Gastroesophageal sphincter (tissue), 4 donors: ENCODE data around the gene PLEKHG2. TPM values are rescaled to one million over a fixed set of nuclear protein-coding genes. Genes with fewer than 3 reads are reported as not detected.

Experiments
- ATAC-seq: fragments of 150-250 bp; one replicate; pipeline ENCODE4 v1.9.1; 2016; ENCODE audit warnings: mild to moderate bottlenecking, moderate library complexity
- H3K27ac ChIP-seq, 4 donors: fragments of 200-600 bp; sonication (generic) in 3 of 4; 1 replicate in 3 of 4; 2 replicates in 1 of 4; pipeline ENCODE4 v1.5.1; 2016 to 2019
- H3K27me3 ChIP-seq: fragments of 200-600 bp; sonication (generic); one replicate; pipeline ENCODE4 v1.5.1; 2019
- H3K36me3 ChIP-seq, 2 donors: fragments of 200-600 bp; sonication (generic); one replicate each; pipeline ENCODE4 v1.5.1; 2019; ENCODE audit warnings: control low read depth in 1 of 2
- H3K4me1 ChIP-seq, 3 donors: fragments of 200-600 bp; sonication (generic); 1 replicate in 2 of 3; 2 replicates in 1 of 3; pipeline ENCODE4 v1.5.1; 2016 to 2019; ENCODE audit warnings: control low read depth in 2 of 3
- H3K4me3 ChIP-seq, 2 donors: fragments of 200-600 bp; sonication (generic); one replicate each; pipeline ENCODE4 v1.5.1; 2019; ENCODE audit warnings: mild to moderate bottlenecking in 1 of 2, moderate library complexity in 1 of 2
- H3K9me3 ChIP-seq, 3 donors: fragments of 200-600 bp; sonication (generic); one replicate each; pipeline ENCODE4 v1.5.1; 2017 to 2019; ENCODE audit warnings: control low read depth in 2 of 3
- CTCF ChIP-seq, 4 experiments: fragments of 200-600 bp in 2 of 4; fragments of 450-650 bp in 2 of 4; sonication (generic) in 1 of 4; IDR thresholded peaks; one replicate each; pipeline ENCODE4 v1.5.1; 2017 to 2019; ENCODE audit warnings: antibody characterized with exemption in 4 of 4, mild to moderate bottlenecking in 2 of 4, moderate library complexity in 2 of 4
- EP300 ChIP-seq: sonication (generic); formaldehyde crosslinking; IDR thresholded peaks from one replicate; pipeline ENCODE4 v1.6.1; 2017; ENCODE audit warnings: antibody characterized with exemption, mild to moderate bottlenecking
- POLR2A ChIP-seq, 2 donors: fragments of 450-650 bp; IDR thresholded peaks; one replicate each; pipeline ENCODE4 v1.6.1; 2017; ENCODE audit warnings: antibody characterized with exemption in 2 of 2, mild to moderate bottlenecking in 2 of 2, moderate library complexity in 1 of 2
- POLR2AphosphoS5 ChIP-seq: sonication (generic); formaldehyde crosslinking; IDR thresholded peaks from one replicate; pipeline ENCODE4 v1.6.1; 2017; ENCODE audit warnings: antibody characterized with exemption
- WGBS, 2 donors: methylation state at CpG; one replicate each; pipeline ENCODE4 v1.1.5; 2018; ENCODE audit warnings: low coverage in 1 of 2; 5-methylcytosine and 5-hydroxymethylcytosine counted together
- total RNA-seq, 4 donors: library from RNA; depleted of rRNA; stranded (reverse); fragments of >200 nt; gene quantifications; one replicate each; pipeline ENCODE4 v1.1.0, GENCODE V29; 2016

PLEKHG2 gene
- total RNA-seq, 4 donors from 2014 or later: 19.5 to 35.3 (median 23.4) TPM

GRCh38 chr19:39470724-39471339, 58.4 kb downstream of the PLEKHG2 start:
- no peak overlapping the region for H3K27ac ChIP-seq
- no peaks in the 10 kb centered on the region for H3K27me3 ChIP-seq
- TF ChIP-seq EP300 (no peak), POLR2A (IDR thresholded peaks at IDR 0.05) (no peak), CTCF (IDR thresholded peaks at IDR 0.05) (no peak), POLR2AphosphoS5 (no peak)
- ATAC-seq: no peak
- no peaks in the 10 kb centered on the region for H3K9me3 ChIP-seq
- peaks cover 0 to 100% of the 10 kb centered on the region in 2 donors for H3K36me3 ChIP-seq
- H3K4me1 ChIP-seq: no peaks in the 10 kb centered on the region
- 88% methylated on average over 3 of the region's 7 CpGs; no CpG with 5 or more reads in 1 of the 2 donors for WGBS, 2 donors
- H3K4me3 ChIP-seq: no peak overlapping the region

GRCh38 chr19:39471756-39472536, 59.5 kb downstream of the PLEKHG2 start:
- 81 to 85% methylated on average over 2 to 3 of the region's 8 CpGs for WGBS, 2 donors
- ATAC-seq: no peak
- Histone ChIP-seq H3K27ac (no peak overlapping the region), H3K36me3 (peaks cover 0 to 100% of the 10 kb centered on the region in 2 donors), H3K4me1 (no peaks in the 10 kb centered on the region), H3K4me3 (no peak overlapping the region), H3K27me3 (no peaks in the 10 kb centered on the region), H3K9me3 (no peaks in the 10 kb centered on the region)
- TF ChIP-seq POLR2A (IDR thresholded peaks at IDR 0.05) (no peak), EP300 (no peak), POLR2AphosphoS5 (no peak), CTCF (IDR thresholded peaks at IDR 0.05) (no peak)

- no peak for ATAC-seq
- Histone ChIP-seq H3K27me3 (no peaks in the 10 kb centered on the region), H3K27ac (no peak overlapping the region), H3K4me1 (no peaks in the 10 kb centered on the region), H3K9me3 (no peaks in the 10 kb centered on the region), H3K4me3 (no peak overlapping the region), H3K36me3 (peaks cover 0 to 92% of the 10 kb centered on the region in 2 donors)
- 83% methylated on average over 1 of the region's 32 CpGs; no CpG with 5 or more reads in 1 of the 2 donors for WGBS, 2 donors
- TF ChIP-seq POLR2AphosphoS5: no peak
- TF ChIP-seq POLR2A (IDR thresholded peaks at IDR 0.05): no peak
- TF ChIP-seq CTCF (IDR thresholded peaks at IDR 0.05): no peak
- no peak for TF ChIP-seq EP300
Measured at GRCh38 chr19:39472746-39473442, 60.4 kb downstream of the PLEKHG2 start.

GRCh38 chr19:39473443-39473960, 61.0 kb downstream of the PLEKHG2 start:
- Histone ChIP-seq H3K9me3 (no peaks in the 10 kb centered on the region), H3K4me1 (no peaks in the 10 kb centered on the region), H3K4me3 (no peak overlapping the region), H3K36me3 (peaks cover 0 to 85% of the 10 kb centered on the region in 2 donors), H3K27ac (no peak overlapping the region), H3K27me3 (no peaks in the 10 kb centered on the region)
- TF ChIP-seq CTCF (IDR thresholded peaks at IDR 0.05): no peak
- TF ChIP-seq POLR2AphosphoS5: no peak
- WGBS, 2 donors: 71 to 100% methylated on average over 1 to 3 of the region's 11 CpGs
- no peak for ATAC-seq
